WI38 (cell line): ENCODE measurements around the gene CLEC19A.

Experiments used
- H3K4me3 ChIP-seq: 2 replicates; pipeline ENCODE4 v1.5.1; 2011; ENCODE audit warnings: low read depth, mild to moderate bottlenecking, control low read depth, low read length
- CTCF ChIP-seq: IDR thresholded peaks from 2 replicates; pipeline ENCODE4 v1.5.1; 2012; ENCODE audit warnings: low read depth, mild to moderate bottlenecking, control low read depth, low read length

Gene CLEC19A

GRCh38 chr16:19284207-19284606, 1.3 kb upstream of the CLEC19A start:
- TF ChIP-seq CTCF = no peak
- no peak overlapping the region for H3K4me3 ChIP-seq

GRCh38 chr16:19286827-19287226, 1.3 kb downstream of the CLEC19A start:
- no peak overlapping the region for H3K4me3 ChIP-seq
- TF ChIP-seq CTCF = no peak

- H3K4me3 ChIP-seq = no peak overlapping the region
These were observed 1.7 kb downstream of the CLEC19A start for GRCh38 chr16:19287241-19287640.

GRCh38 chr16:19288872-19289799, 3.6 kb downstream of the CLEC19A start:
- no peak for TF ChIP-seq CTCF
- no peak overlapping the region for H3K4me3 ChIP-seq

More at GRCh38 chr16:19287241-19287640, 1.7 kb downstream of the CLEC19A start:
- TF ChIP-seq CTCF = no peak

- no peak overlapping the region for H3K4me3 ChIP-seq
These were observed 4.4 kb downstream of the CLEC19A start for GRCh38 chr16:19289811-19290485.

GRCh38 chr16:19290860-19291259, 5.3 kb downstream of the CLEC19A start:
- H3K4me3 ChIP-seq = no peak overlapping the region
- TF ChIP-seq CTCF = no peak

More at GRCh38 chr16:19289811-19290485, 4.4 kb downstream of the CLEC19A start:
- no peak for TF ChIP-seq CTCF

GRCh38 chr16:19291475-19291874, 5.9 kb downstream of the CLEC19A start:
- H3K4me3 ChIP-seq = no peak overlapping the region
- no peak for TF ChIP-seq CTCF
